SK-N-SH (cell line): Measurements from ENCODE around the gene DNAL4. TPM values are rescaled to one million over a fixed set of nuclear protein-coding genes. Genes with fewer than 3 reads are reported as not detected.

ENCODE experiments used
- CTCF ChIA-PET: fragments of 300-600, 350-600 bp; formaldehyde crosslinking; extraction: SDS; loops from one replicate; lab custom pipeline; 2021; lab: Yijun Ruan, JAX
- POLR2A ChIA-PET: fragments of 350-600 bp; sonication (Branson Sonifier 250); formaldehyde crosslinking; extraction: SDS; loops from one replicate; lab custom pipeline; 2020; ENCODE audit warnings: antibody characterized with exemption, inconsistent platforms; lab: Yijun Ruan, JAX
- DNase-seq: peaks from one replicate; pipeline ENCODE4 v3.0.0; 2012
- H2AFZ ChIP-seq: fragments of 200-600 bp; sonication (generic); 2 replicates; pipeline ENCODE4 v1.8.1; 2016; ENCODE audit warnings: antibody characterized with exemption, mild to moderate bottlenecking, low read depth
- H3F3A ChIP-seq: fragments of 200-600 bp; sonication (generic); replicated peaks from 2 replicates; pipeline ENCODE3; 2016; ENCODE audit warnings: antibody characterized with exemption, mild to moderate bottlenecking; ENCODE audit not compliant: insufficient read depth
- H3K27ac ChIP-seq, 2 experiments: fragments of 200-500 bp in 1 of 2; fragments of 200-600 bp in 1 of 2; sonication (Bioruptor generic) in 1 of 2; sonication (generic), shearing (Covaris generic) in 1 of 2; 2 replicates each; pipeline versions ENCODE4 v1.5.1 to v1.6.1; 2014 to 2016; ENCODE audit warnings: low read depth in 2 of 2, inconsistent platforms in 1 of 2, low read length in 1 of 2, mild to moderate bottlenecking in 1 of 2, mixed read lengths in 1 of 2
- H3K27me3 ChIP-seq: fragments of 200-600 bp; sonication (generic), shearing (Covaris generic); 2 replicates; pipeline ENCODE4 v1.6.1; 2016; ENCODE audit warnings: mixed run types; ENCODE audit not compliant: insufficient read depth
- H3K36me3 ChIP-seq, 2 experiments: fragments of 200-500 bp in 1 of 2; fragments of 200-600 bp in 1 of 2; sonication (Bioruptor generic) in 1 of 2; sonication (generic) in 1 of 2; replicated peaks in 1 of 2; 2 replicates each; pipeline versions ENCODE3 to v1.5.1; 2014 to 2016; ENCODE audit warnings: low read length in 1 of 2, mild to moderate bottlenecking in 1 of 2; ENCODE audit not compliant: insufficient read depth in 2 of 2, control insufficient read depth in 1 of 2
- H3K4me1 ChIP-seq, 2 experiments: fragments of 200-500 bp in 1 of 2; fragments of 200-600 bp in 1 of 2; sonication (Bioruptor generic) in 1 of 2; sonication (generic), shearing (Covaris generic) in 1 of 2; 2 replicates each; pipeline versions ENCODE4 v1.5.1 to v1.6.1; 2014 to 2016; ENCODE audit warnings: low read depth in 1 of 2, low read length in 1 of 2, mixed run types in 1 of 2; ENCODE audit not compliant: insufficient read depth in 2 of 2, control insufficient read depth in 1 of 2
- H3K4me2 ChIP-seq: fragments of 200-600 bp; sonication (generic), shearing (Covaris generic); 2 replicates; pipeline ENCODE4 v1.6.1; 2017; ENCODE audit warnings: mixed run types
- H3K4me3 ChIP-seq, 2 experiments: fragments of 200-500 bp in 1 of 2; fragments of 200-600 bp in 1 of 2; sonication (Bioruptor generic) in 1 of 2; sonication (generic), shearing (Covaris generic) in 1 of 2; 2 replicates each; pipeline versions ENCODE4 v1.5.1 to v1.8.1; 2014 to 2016; ENCODE audit warnings: low read depth in 2 of 2, inconsistent platforms in 1 of 2, low read length in 1 of 2, mild to moderate bottlenecking in 1 of 2, mixed read lengths in 1 of 2, moderate library complexity in 1 of 2
- H3K79me2 ChIP-seq: fragments of 200-600 bp; sonication (generic); 2 replicates; pipeline ENCODE4 v1.8.1; 2017; ENCODE audit warnings: mild to moderate bottlenecking; ENCODE audit not compliant: insufficient read depth
- H3K9ac ChIP-seq: fragments of 200-600 bp; sonication (generic); 2 replicates; pipeline ENCODE4 v1.6.1; 2017; ENCODE audit warnings: mixed run types
- H3K9me2 ChIP-seq: fragments of 200-600 bp; sonication (generic); 2 replicates; pipeline ENCODE4 v1.6.1; 2017; ENCODE audit warnings: mixed run types
- H3K9me3 ChIP-seq: fragments of 200-600 bp; sonication (generic); 2 replicates; pipeline ENCODE4 v1.6.1; 2017; ENCODE audit warnings: mixed run types, mild to moderate bottlenecking, moderate library complexity
- H4K20me1 ChIP-seq: fragments of 200-600 bp; sonication (generic); 2 replicates; pipeline ENCODE4 v1.6.1; 2017; ENCODE audit warnings: mild to moderate bottlenecking, mixed run types; ENCODE audit not compliant: insufficient read depth
- CTCF ChIP-seq: fragments of 200-600 bp; sonication (generic); IDR thresholded peaks from 2 replicates; pipeline ENCODE4 v1.6.1; 2017; ENCODE audit warnings: antibody characterized with exemption, mild to moderate bottlenecking, moderate library complexity
- EP300 ChIP-seq, 2 experiments: IDR thresholded peaks; 2 replicates each; pipeline versions ENCODE4 v1.4.0 to v1.6.1; 2012; ENCODE audit warnings: borderline replicate concordance in 1 of 2, low read depth in 1 of 2, low read length in 1 of 2
- EZH2phosphoT487 ChIP-seq: fragments of 200-600 bp; sonication (generic); IDR thresholded peaks from 2 replicates; pipeline ENCODE4 v1.6.1; 2017; ENCODE audit warnings: low read depth, mixed run types, mild to moderate bottlenecking, antibody characterized with exemption, moderate library complexity, borderline replicate concordance
- FOSL2 ChIP-seq: IDR thresholded peaks from 2 replicates; pipeline ENCODE4 v1.4.0; 2012; ENCODE audit warnings: low read depth, mild to moderate bottlenecking, moderate library complexity, borderline replicate concordance
- GABPA ChIP-seq: IDR thresholded peaks from 2 replicates; pipeline ENCODE4 v1.4.0; 2012; ENCODE audit warnings: low read depth, mild to moderate bottlenecking
- MEF2A ChIP-seq: IDR thresholded peaks from 2 replicates; pipeline ENCODE4 v1.4.0; 2012; ENCODE audit warnings: low read depth, borderline replicate concordance
- NRF1 ChIP-seq: IDR thresholded peaks from 2 replicates; pipeline ENCODE4 v1.6.1; 2012; ENCODE audit warnings: low read depth, mild to moderate bottlenecking, low read length
- POLR2AphosphoS5 ChIP-seq: IDR thresholded peaks from 2 replicates; pipeline ENCODE4 v1.6.1; 2012; ENCODE audit warnings: low read depth, low read length
- RAD21 ChIP-seq: IDR thresholded peaks from 2 replicates; pipeline ENCODE4 v1.6.1; 2012; ENCODE audit warnings: mild to moderate bottlenecking, low read length
- REST ChIP-seq: IDR thresholded peaks from 2 replicates; pipeline ENCODE4 v1.6.1; 2012; ENCODE audit warnings: mild to moderate bottlenecking, low read depth, low read length, moderate library complexity
- RFX5 ChIP-seq: IDR thresholded peaks from 2 replicates; pipeline ENCODE4 v1.6.1; 2012; ENCODE audit warnings: mild to moderate bottlenecking, improper control_type of control experiment, low read length
- SMC3 ChIP-seq: IDR thresholded peaks from 2 replicates; pipeline ENCODE4 v1.6.1; 2012; ENCODE audit warnings: low read depth, low read length, improper control_type of control experiment
- TEAD4 ChIP-seq: IDR thresholded peaks from 2 replicates; pipeline ENCODE4 v1.4.0; 2012; ENCODE audit warnings: mild to moderate bottlenecking, borderline replicate concordance; ENCODE audit not compliant: insufficient read depth
- YY1 ChIP-seq: IDR thresholded peaks from 2 replicates; pipeline ENCODE4 v1.4.0; 2012; ENCODE audit warnings: low read depth, mild to moderate bottlenecking
- ZBTB33 ChIP-seq: IDR thresholded peaks from 2 replicates; pipeline ENCODE4 v1.4.0; 2012; ENCODE audit warnings: low read depth, borderline replicate concordance
- WGBS: methylation state at CpG from one replicate; pipeline ENCODE4 v1.1.6; 2017; ENCODE audit warnings: low lambda C conversion rate; 5-methylcytosine and 5-hydroxymethylcytosine counted together
- polyA plus RNA-seq, 3 experiments: library from polyadenylated mRNA; depleted of rRNA; stranded (reverse); fragments of >200 nt; gene quantifications; 2 replicates each; pipeline ENCODE4 v1.2.3, GENCODE V29; 2012
- TF ChIP-seq, protein P1 (sequence below): IDR thresholded peaks from 2 replicates; pipeline ENCODE4; 2012
- TF ChIP-seq, protein P2 (sequence below): IDR thresholded peaks from 2 replicates; pipeline ENCODE4 v1.4.0; 2012; ENCODE audit warnings: low read depth

Gene DNAL4
- polyA plus RNA-seq, 1 of the 3 experiments (the other 2 are of a cell fraction), result 15.1 TPM

DNA sequence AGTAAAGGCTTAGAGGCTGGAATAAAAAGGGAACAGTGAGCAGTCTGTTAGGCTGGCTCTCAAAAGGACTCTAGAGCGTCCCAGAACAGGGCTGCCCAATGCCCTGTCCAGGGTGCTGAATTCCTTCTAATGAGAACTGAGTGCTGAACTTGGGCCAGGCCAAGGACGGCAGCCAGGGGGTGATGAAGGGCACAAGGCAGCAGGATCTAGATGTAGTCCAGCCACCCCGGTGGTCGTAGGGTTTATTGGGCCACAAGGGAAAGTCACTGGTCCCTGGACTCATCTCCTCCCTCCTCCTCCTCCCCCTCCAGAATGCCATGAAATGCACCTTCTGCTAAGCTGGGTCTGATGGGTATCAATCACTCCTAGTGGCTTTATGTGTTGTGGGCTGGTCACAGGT is 30.6 kb upstream of the DNAL4 start:
- no peak for DNase-seq
- POLR2A ChIA-PET, result no interaction called here
- no peak overlapping the region for H3K4me3 ChIP-seq
- H3K9ac ChIP-seq, result no peak overlapping the region
- H3K4me2 ChIP-seq, result no peak overlapping the region
- H3K27ac ChIP-seq, result no peak overlapping the region
- H3K9me2 ChIP-seq, result no peaks in the 10 kb centered on the region
- no peaks in the 10 kb centered on the region for H3K36me3 ChIP-seq
- TF ChIP-seq EP300 (IDR thresholded peaks at IDR 0.05; ENCODE audit: borderline replicate concordance in 1 of 2, low read depth in 1 of 2, low read length in 1 of 2) (no peak), EZH2phosphoT487 (no peak), POLR2AphosphoS5 (no peak), ZBTB33 (no peak), GABPA (no peak), RFX5 (no peak), REST (peak; percentile 96), NRF1 (no peak), CTCF (peak; percentile 38)
- no peaks in the 10 kb centered on the region for H3K79me2 ChIP-seq
- H3K27me3 ChIP-seq, result no peaks in the 10 kb centered on the region
- H4K20me1 ChIP-seq, result no peaks in the 10 kb centered on the region
- no peak overlapping the region for H2AFZ ChIP-seq
- H3F3A ChIP-seq, result no peaks in the 10 kb centered on the region
- no peaks in the 10 kb centered on the region for H3K4me1 ChIP-seq
- no peaks in the 10 kb centered on the region for H3K9me3 ChIP-seq
- CTCF ChIA-PET, result no interaction called here
- WGBS, result 0% methylated on average over 2 of the region's 4 CpGs

DNA sequence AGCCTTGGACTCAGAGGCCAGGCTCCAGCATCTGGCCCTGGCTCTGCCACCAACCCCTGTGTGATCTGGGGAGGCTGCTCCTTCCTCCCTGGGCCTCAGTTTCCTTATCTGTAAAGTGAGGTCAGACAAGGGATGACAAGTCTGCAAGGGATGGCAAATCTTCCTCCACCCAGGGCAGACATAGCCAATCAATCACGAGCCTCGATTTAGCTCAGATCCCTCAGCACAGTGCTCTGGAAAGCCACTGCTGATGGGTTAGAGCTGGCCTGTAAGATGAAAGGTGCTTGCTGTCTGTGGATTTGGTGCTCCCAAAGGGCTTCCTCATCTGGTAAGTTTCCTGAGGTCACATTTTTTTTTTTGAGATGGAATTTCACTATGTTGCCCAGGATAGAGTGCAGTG is 29.7 kb upstream of the DNAL4 start:
- H3K27ac ChIP-seq, result no peak overlapping the region
- no peaks in the 10 kb centered on the region for H3K79me2 ChIP-seq
- ChIA-PET POLR2A (interaction anchor here (0.6 kb wide), 1 partner anchor 56 kb away, joined by 3 read pairs; no protein-coding TSS in a partner anchor), CTCF (no interaction called here)
- H2AFZ ChIP-seq, result no peak overlapping the region
- WGBS, result no CpG with 5 or more reads among the region's 2 CpGs
- no peaks in the 10 kb centered on the region for H4K20me1 ChIP-seq
- no peaks in the 10 kb centered on the region for H3K27me3 ChIP-seq
- H3K4me3 ChIP-seq, result no peak overlapping the region
- no peak overlapping the region for H3K4me2 ChIP-seq
- no peaks in the 10 kb centered on the region for H3K9me2 ChIP-seq
- no peaks in the 10 kb centered on the region for H3K4me1 ChIP-seq
- no peaks in the 10 kb centered on the region for H3F3A ChIP-seq
- no peak overlapping the region for H3K9ac ChIP-seq
- H3K9me3 ChIP-seq, result no peaks in the 10 kb centered on the region
- DNase-seq, result no peak
- no peaks in the 10 kb centered on the region for H3K36me3 ChIP-seq
- TF ChIP-seq CTCF (no peak), FOSL2 (no peak), POLR2AphosphoS5 (no peak), SMC3 (no peak), TEAD4 (no peak), RAD21 (no peak), YY1 (no peak), MEF2A (no peak)
- TF ChIP-seq, protein P1, sequence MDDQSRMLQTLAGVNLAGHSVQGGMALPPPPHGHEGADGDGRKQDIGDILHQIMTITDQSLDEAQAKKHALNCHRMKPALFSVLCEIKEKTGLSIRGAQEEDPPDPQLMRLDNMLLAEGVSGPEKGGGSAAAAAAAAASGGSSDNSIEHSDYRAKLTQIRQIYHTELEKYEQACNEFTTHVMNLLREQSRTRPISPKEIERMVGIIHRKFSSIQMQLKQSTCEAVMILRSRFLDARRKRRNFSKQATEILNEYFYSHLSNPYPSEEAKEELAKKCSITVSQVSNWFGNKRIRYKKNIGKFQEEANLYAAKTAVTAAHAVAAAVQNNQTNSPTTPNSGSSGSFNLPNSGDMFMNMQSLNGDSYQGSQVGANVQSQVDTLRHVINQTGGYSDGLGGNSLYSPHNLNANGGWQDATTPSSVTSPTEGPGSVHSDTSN, result no peak
- TF ChIP-seq, protein P2, sequence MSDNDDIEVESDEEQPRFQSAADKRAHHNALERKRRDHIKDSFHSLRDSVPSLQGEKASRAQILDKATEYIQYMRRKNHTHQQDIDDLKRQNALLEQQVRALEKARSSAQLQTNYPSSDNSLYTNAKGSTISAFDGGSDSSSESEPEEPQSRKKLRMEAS, result no peak
